Germinal center (tissue), 1 donor: ENCODE data around the gene MFSD11.
A peak's percentile ranks its signal among the peaks of the same experiment; 100 is the strongest.
"Not testable (repeated sequence)": the region's sequence is repeated elsewhere in the genome, so short reads cannot be mapped to it uniquely, and the experiment has no call there.

Experiments used
- DNase-seq: peaks from one replicate; pipeline ENCODE4 v3.0.0; 2012; ENCODE audit warnings: mixed read lengths, low spot score

The MFSD11 gene

GRCh38 chr17:76737676-76738467, at the start of gene MFSD11:
Gene MFSD11 (plus strand): TSS chr17:76738119. CDS start chr17:76738353, 234 bp downstream.
- peak; percentile 95 for DNase-seq

GRCh38 chr17:76688165-76688622, 49.7 kb upstream of the MFSD11 start:
- DNase-seq: no peak

GRCh38 chr17:76689859-76690258, 48.1 kb upstream of the MFSD11 start:
- DNase-seq: no peak

GRCh38 chr17:76690596-76691280, 47.2 kb upstream of the MFSD11 start:
- no peak for DNase-seq

- no peak for DNase-seq
These were observed 46.3 kb upstream of the MFSD11 start for GRCh38 chr17:76691379-76692191.

GRCh38 chr17:76695059-76695831, 42.7 kb upstream of the MFSD11 start:
- DNase-seq: no peak

GRCh38 chr17:76696763-76697701, 40.9 kb upstream of the MFSD11 start:
- DNase-seq: no peak

- no peak for DNase-seq
These were observed 40.0 kb upstream of the MFSD11 start for GRCh38 chr17:76697702-76698465.

- not testable (repeated sequence) for DNase-seq
These were observed 39.4 kb upstream of the MFSD11 start for GRCh38 chr17:76698466-76698977.

GRCh38 chr17:76700270-76700616, 37.7 kb upstream of the MFSD11 start:
- DNase-seq: no peak

- no peak for DNase-seq
These were observed 37.1 kb upstream of the MFSD11 start for GRCh38 chr17:76700617-76701470.

- no peak for DNase-seq
These were observed 36.4 kb upstream of the MFSD11 start for GRCh38 chr17:76701471-76701967.

GRCh38 chr17:76702076-76702475, 35.8 kb upstream of the MFSD11 start:
- DNase-seq: no peak

GRCh38 chr17:76702941-76703637, 34.8 kb upstream of the MFSD11 start:
- DNase-seq: no peak

GRCh38 chr17:76704805-76705204, 33.1 kb upstream of the MFSD11 start:
- no peak for DNase-seq

GRCh38 chr17:76706817-76707216, 31.1 kb upstream of the MFSD11 start:
- DNase-seq: no peak

GRCh38 chr17:76707985-76708807, 29.7 kb upstream of the MFSD11 start:
- no peak for DNase-seq
